GM19239 (cell line): ENCODE results near the gene SLC7A4.
A peak's percentile ranks its signal among the peaks of the same experiment; 100 is the strongest.

Source experiments
- DNase-seq: peaks from one replicate; pipeline ENCODE4 v3.0.0; 2011; ENCODE audit warnings: low spot score; ENCODE audit not compliant: insufficient read length
- FAIRE-seq: peaks from 2 replicates; lab custom pipeline; 2011; peaks lifted over from hg19 to GRCh38; lab: Jason Lieb, UNC

Gene SLC7A4

GRCh38 chr22:21000207-21000986 lies 32.0 kb downstream of the SLC7A4 start:
- FAIRE-seq (peak; percentile 37), DNase-seq (no peak)

GRCh38 chr22:20999350-21000206 lies 32.8 kb downstream of the SLC7A4 start:
- FAIRE-seq: no peak

GRCh38 chr22:20998411-20999336 lies 33.7 kb downstream of the SLC7A4 start:
- FAIRE-seq (no peak), DNase-seq (no peak)

More at GRCh38 chr22:20999350-21000206, 32.8 kb downstream of the SLC7A4 start:
- DNase-seq: no peak

- no peak for DNase-seq
- no peak for FAIRE-seq
These were observed 34.7 kb downstream of the SLC7A4 start for GRCh38 chr22:20997536-20998257.

GRCh38 chr22:20996598-20997535 lies 35.5 kb downstream of the SLC7A4 start:
- DNase-seq (no peak), FAIRE-seq (no peak)

GRCh38 chr22:20996031-20996410 lies 36.3 kb downstream of the SLC7A4 start:
- no peak for FAIRE-seq
- DNase-seq: no peak

- no peak for DNase-seq
- no peak for FAIRE-seq
These were observed 36.9 kb downstream of the SLC7A4 start for GRCh38 chr22:20995329-20996030.

- FAIRE-seq: no peak
These were observed 37.5 kb downstream of the SLC7A4 start for GRCh38 chr22:20994902-20995241.

GRCh38 chr22:20994128-20994901 lies 38.0 kb downstream of the SLC7A4 start:
- no peak for FAIRE-seq

More at GRCh38 chr22:20994902-20995241, 37.5 kb downstream of the SLC7A4 start:
- DNase-seq: no peak

GRCh38 chr22:20993304-20994127 lies 38.8 kb downstream of the SLC7A4 start:
- DNase-seq: no peak
- no peak for FAIRE-seq

More at GRCh38 chr22:20994128-20994901, 38.0 kb downstream of the SLC7A4 start:
- no peak for DNase-seq

GRCh38 chr22:20992456-20993303 lies 39.7 kb downstream of the SLC7A4 start:
- no peak for FAIRE-seq

GRCh38 chr22:20992056-20992442 lies 40.3 kb downstream of the SLC7A4 start:
- FAIRE-seq (no peak), DNase-seq (no peak)

More at GRCh38 chr22:20992456-20993303, 39.7 kb downstream of the SLC7A4 start:
- DNase-seq: no peak

GRCh38 chr22:20991252-20992055 lies 40.9 kb downstream of the SLC7A4 start:
- FAIRE-seq: no peak
- DNase-seq: no peak
